ENCODE measurements around the gene FANCD2. TPM values are rescaled to one million over a fixed set of nuclear protein-coding genes. Genes with fewer than 3 reads are reported as not detected.

Gene FANCD2
- total and polyA plus RNA-seq, 12 donors = 0.48 to 14.5 (median 2.5) TPM

DNA sequence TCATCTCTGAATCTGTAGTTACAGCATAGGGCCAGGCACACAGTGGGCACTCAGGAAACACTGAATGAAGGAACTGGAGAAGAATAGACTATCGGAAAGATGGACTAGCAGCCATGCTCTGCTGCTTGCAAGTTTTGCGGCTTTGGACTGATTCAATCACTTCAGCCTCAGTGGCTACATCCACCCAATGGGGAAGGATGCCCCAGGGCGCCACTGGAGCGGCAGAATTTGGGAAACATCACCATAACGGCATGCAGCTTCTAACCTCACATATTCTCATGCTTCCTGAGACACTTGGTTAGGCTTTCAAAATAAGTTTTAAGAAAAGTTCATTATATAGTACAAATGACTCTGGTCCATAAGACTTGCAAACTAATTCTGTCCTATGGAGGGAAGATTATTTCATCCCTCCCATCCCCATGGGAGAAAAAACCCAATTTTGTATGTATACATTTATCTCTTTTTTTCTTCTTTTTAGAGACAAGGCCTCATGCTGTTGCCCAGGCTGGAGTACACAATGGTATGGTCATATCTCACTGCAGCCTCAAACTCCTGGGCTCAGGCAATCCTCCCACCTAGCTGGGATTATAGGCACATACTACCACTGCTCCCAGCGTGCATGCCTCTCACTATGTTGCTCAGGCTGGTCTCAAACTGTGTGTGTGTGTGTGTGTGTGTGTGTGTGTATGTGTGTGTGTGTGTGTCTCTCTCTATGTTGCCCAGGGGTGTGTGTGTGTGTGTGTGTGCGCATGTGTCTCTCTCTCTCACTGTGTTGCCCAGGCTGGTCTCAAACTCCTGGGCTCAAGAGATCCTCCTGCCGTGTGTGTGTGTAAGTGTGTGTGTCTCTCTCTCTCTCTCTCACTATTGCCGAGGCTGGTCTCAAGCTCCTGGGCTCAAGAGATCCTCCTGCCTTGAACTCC is 4.1 kb upstream of the FANCD2 start:
- whole genome bisulfite sequencing, 4 donors = 84 to 94% (median 91%) methylated on average over 7 to 9 of the region's 9 CpGs
- no peaks in the 10 kb centered on the region for H3K27me3 ChIP-seq
- no peak overlapping the region for H3K27ac ChIP-seq
- no peak for DNase-seq
- H3K4me3 ChIP-seq = no peak overlapping the region
- peaks cover 13 to 30% of the 10 kb centered on the region in 2 donors for H3K4me1 ChIP-seq (replicated peaks in 1 of 2)
- TF ChIP-seq POLR2A (IDR thresholded peaks at IDR 0.05) (no peak), CTCF (IDR thresholded peaks at IDR 0.05) (no peak)
- intact Hi-C loops (cut with DNase I) = no loop called here
- H3K9me3 ChIP-seq (replicated peaks in 1 of 3) = no peaks in the 10 kb centered on the region
- peaks cover 0 to 26% of the 10 kb centered on the region in 2 donors for H3K36me3 ChIP-seq (replicated peaks in 1 of 2)

- intact Hi-C loops (cut with DNase I) = no loop called here
- no peak overlapping the region for H3K4me3 ChIP-seq
- TF ChIP-seq CTCF (IDR thresholded peaks at IDR 0.05) (no peak), POLR2A (IDR thresholded peaks at IDR 0.05) (no peak)
- 52 to 67% (median 58%) methylated on average over 8 of the region's 8 CpGs for WGBS, 4 donors
- H3K4me1 ChIP-seq (replicated peaks in 1 of 2) = peaks cover 13 to 31% of the 10 kb centered on the region in 2 donors
- H3K36me3 ChIP-seq (replicated peaks in 1 of 2) = peaks cover 0 to 14% of the 10 kb centered on the region in 2 donors
- H3K27ac ChIP-seq = peak overlapping the region in 3 of 5 donors; percentile 37 to 54 (median 49)
- H3K9me3 ChIP-seq (replicated peaks in 1 of 3) = no peaks in the 10 kb centered on the region
- H3K27me3 ChIP-seq = no peaks in the 10 kb centered on the region
- DNase-seq = peak in 2 of 7 donors; percentile 27 to 35
Observed at GRCh38 chr3:10023587-10024310, 2.5 kb upstream of the FANCD2 start.

- 24 to 32% (median 26%) methylated on average over 17 to 19 of the region's 19 CpGs for WGBS, 4 donors
- peak overlapping the region; percentile 20 to 79 (median 70) for H3K4me3 ChIP-seq
- H3K27me3 ChIP-seq = no peaks in the 10 kb centered on the region
- peak overlapping the region in 4 of 5 donors; percentile 39 to 86 (median 68) for H3K27ac ChIP-seq
- intact Hi-C loops (cut with DNase I) = no loop called here
- H3K36me3 ChIP-seq (replicated peaks in 1 of 2) = peaks cover 0 to 14% of the 10 kb centered on the region in 2 donors
- H3K4me1 ChIP-seq (replicated peaks in 1 of 2) = peaks cover 13 to 31% of the 10 kb centered on the region in 2 donors
- DNase-seq = peak in 4 of 7 donors; percentile 29 to 63 (median 34)
- no peaks in the 10 kb centered on the region for H3K9me3 ChIP-seq (replicated peaks in 1 of 3)
- no peak for TF ChIP-seq CTCF (IDR thresholded peaks at IDR 0.05)
- no peak for TF ChIP-seq POLR2A (IDR thresholded peaks at IDR 0.05)
Observed at GRCh38 chr3:10025205-10026083, 793 bp upstream of the FANCD2 start.
